Measurements from ENCODE around the gene ICA1L.

DNA sequence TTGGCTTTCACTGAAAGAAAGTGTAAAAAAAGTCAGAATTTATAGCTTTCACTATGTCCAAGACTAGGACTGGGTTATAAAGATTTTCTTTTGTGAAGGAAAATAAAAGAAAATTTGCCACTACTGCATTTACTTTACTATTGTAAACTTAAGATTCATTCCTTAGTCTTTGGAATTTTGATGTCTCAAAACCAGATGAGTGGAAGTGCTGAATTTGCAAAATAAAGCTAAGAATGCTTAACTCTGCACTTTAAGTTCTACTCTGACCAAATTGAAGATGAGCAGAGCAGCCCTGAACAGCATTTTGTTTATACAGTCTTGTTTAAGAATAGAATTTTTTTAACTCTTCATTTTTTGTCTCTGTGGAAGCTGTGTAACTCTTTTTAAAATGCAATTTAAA lies 102.4 kb downstream of the ICA1L start:
- TF ChIP-seq CTCF (IDR thresholded peaks at IDR 0.05) (no peak), POLR2AphosphoS5 (IDR thresholded peaks at IDR 0.05; ENCODE audit: low read depth, low read length) (no peak), EP300 (IDR thresholded peaks at IDR 0.05; ENCODE audit: borderline replicate concordance in 1 of 2, low read depth in 1 of 2, low read length in 1 of 2) (no peak), SIN3A (IDR thresholded peaks at IDR 0.05; ENCODE audit: borderline replicate concordance, low read depth, low read length) (no peak), JUND (IDR thresholded peaks at IDR 0.05) (no peak), EZH2phosphoT487 (IDR thresholded peaks at IDR 0.05; ENCODE audit: borderline replicate concordance, low read depth) (no peak), ZBTB33 (IDR thresholded peaks at IDR 0.05; ENCODE audit: borderline replicate concordance, low read depth) (no peak), FOSL2 (IDR thresholded peaks at IDR 0.05; ENCODE audit: borderline replicate concordance, low read depth) (no peak), SMC3 (IDR thresholded peaks at IDR 0.05; ENCODE audit: low read depth, low read length) (no peak), RAD21 (IDR thresholded peaks at IDR 0.05; ENCODE audit: low read length) (no peak), RFX5 (IDR thresholded peaks at IDR 0.05; ENCODE audit: low read length) (no peak), GABPA (IDR thresholded peaks at IDR 0.05; ENCODE audit: low read depth) (no peak)
- TF ChIP-seq, protein P1, sequence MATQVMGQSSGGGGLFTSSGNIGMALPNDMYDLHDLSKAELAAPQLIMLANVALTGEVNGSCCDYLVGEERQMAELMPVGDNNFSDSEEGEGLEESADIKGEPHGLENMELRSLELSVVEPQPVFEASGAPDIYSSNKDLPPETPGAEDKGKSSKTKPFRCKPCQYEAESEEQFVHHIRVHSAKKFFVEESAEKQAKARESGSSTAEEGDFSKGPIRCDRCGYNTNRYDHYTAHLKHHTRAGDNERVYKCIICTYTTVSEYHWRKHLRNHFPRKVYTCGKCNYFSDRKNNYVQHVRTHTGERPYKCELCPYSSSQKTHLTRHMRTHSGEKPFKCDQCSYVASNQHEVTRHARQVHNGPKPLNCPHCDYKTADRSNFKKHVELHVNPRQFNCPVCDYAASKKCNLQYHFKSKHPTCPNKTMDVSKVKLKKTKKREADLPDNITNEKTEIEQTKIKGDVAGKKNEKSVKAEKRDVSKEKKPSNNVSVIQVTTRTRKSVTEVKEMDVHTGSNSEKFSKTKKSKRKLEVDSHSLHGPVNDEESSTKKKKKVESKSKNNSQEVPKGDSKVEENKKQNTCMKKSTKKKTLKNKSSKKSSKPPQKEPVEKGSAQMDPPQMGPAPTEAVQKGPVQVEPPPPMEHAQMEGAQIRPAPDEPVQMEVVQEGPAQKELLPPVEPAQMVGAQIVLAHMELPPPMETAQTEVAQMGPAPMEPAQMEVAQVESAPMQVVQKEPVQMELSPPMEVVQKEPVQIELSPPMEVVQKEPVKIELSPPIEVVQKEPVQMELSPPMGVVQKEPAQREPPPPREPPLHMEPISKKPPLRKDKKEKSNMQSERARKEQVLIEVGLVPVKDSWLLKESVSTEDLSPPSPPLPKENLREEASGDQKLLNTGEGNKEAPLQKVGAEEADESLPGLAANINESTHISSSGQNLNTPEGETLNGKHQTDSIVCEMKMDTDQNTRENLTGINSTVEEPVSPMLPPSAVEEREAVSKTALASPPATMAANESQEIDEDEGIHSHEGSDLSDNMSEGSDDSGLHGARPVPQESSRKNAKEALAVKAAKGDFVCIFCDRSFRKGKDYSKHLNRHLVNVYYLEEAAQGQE (IDR thresholded peaks at IDR 0.05; ENCODE audit: low read depth, low read length): no peak
- TF ChIP-seq, protein P2, sequence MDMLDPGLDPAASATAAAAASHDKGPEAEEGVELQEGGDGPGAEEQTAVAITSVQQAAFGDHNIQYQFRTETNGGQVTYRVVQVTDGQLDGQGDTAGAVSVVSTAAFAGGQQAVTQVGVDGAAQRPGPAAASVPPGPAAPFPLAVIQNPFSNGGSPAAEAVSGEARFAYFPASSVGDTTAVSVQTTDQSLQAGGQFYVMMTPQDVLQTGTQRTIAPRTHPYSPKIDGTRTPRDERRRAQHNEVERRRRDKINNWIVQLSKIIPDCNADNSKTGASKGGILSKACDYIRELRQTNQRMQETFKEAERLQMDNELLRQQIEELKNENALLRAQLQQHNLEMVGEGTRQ (IDR thresholded peaks at IDR 0.05; ENCODE audit: borderline replicate concordance, low read depth, low read length): no peak
